GM23338 (cell line): ENCODE measurements around the gene ZNF492. TPM values are rescaled to one million over a fixed set of nuclear protein-coding genes. Genes with fewer than 3 reads are reported as not detected.
"Not testable (repeated sequence)": the region's sequence is repeated elsewhere in the genome, so short reads cannot be mapped to it uniquely, and the experiment has no call there.

Experiments
- ATAC-seq: fragments of 200-7000 bp; cut with Tn5 transposase; 3 replicates; pipeline ENCODE4 v1.9.1; 2020
- DNase-seq: peaks from one replicate; pipeline ENCODE4 v3.0.0-alpha.2; 2015; ENCODE audit warnings: low spot score
- H2AFZ ChIP-seq: fragments of 200-600 bp; sonication (generic); 2 replicates; pipeline ENCODE4 v1.8.0; 2016; ENCODE audit warnings: antibody characterized with exemption, mild to moderate bottlenecking, moderate library complexity
- H3F3A ChIP-seq: fragments of 200-600 bp; sonication (generic); replicated peaks from 2 replicates; pipeline ENCODE4 v1.8.0; 2017; ENCODE audit warnings: antibody characterized with exemption, mixed run types, low read depth
- H3K27ac ChIP-seq: fragments of 200-600 bp; sonication (generic); 2 replicates; pipeline ENCODE4 v1.6.1; 2016; ENCODE audit warnings: low read depth
- H3K27me3 ChIP-seq: fragments of 200-600 bp; sonication (generic); 2 replicates; pipeline ENCODE4 v1.8.0; 2016; ENCODE audit warnings: mild to moderate bottlenecking, mixed run types, moderate library complexity; ENCODE audit not compliant: insufficient read depth
- H3K36me3 ChIP-seq: fragments of 200-600 bp; sonication (generic); 2 replicates; pipeline ENCODE4 v1.8.0; 2016; ENCODE audit warnings: mild to moderate bottlenecking; ENCODE audit not compliant: insufficient read depth
- H3K4me1 ChIP-seq: fragments of 200-600 bp; sonication (generic); 2 replicates; pipeline ENCODE4 v1.8.0; 2016; ENCODE audit warnings: mild to moderate bottlenecking, moderate library complexity; ENCODE audit not compliant: insufficient read depth
- H3K4me2 ChIP-seq: fragments of 200-600 bp; sonication (generic); 2 replicates; pipeline ENCODE4 v1.7.1; 2017; ENCODE audit warnings: mixed run types
- H3K4me3 ChIP-seq: fragments of 200-600 bp; sonication (generic); 2 replicates; pipeline ENCODE4 v1.6.1; 2016; ENCODE audit warnings: mixed run types
- H3K79me2 ChIP-seq: fragments of 200-600 bp; sonication (generic); replicated peaks from 2 replicates; pipeline ENCODE4 v1.8.0; 2017; ENCODE audit warnings: mild to moderate bottlenecking; ENCODE audit not compliant: insufficient read depth
- H3K9me2 ChIP-seq: fragments of 200-600 bp; sonication (generic); 2 replicates; pipeline ENCODE4 v1.8.0; 2017; ENCODE audit not compliant: insufficient read depth
- H4K20me1 ChIP-seq: fragments of 200-600 bp; sonication (generic); replicated peaks from 2 replicates; pipeline ENCODE4 v1.8.0; 2017; ENCODE audit warnings: mild to moderate bottlenecking; ENCODE audit not compliant: insufficient read depth
- H3K27ac Mint-ChIP-seq: 2 replicates; pipeline ENCODE4 v1.8.0; 2020; ENCODE audit warnings: inconsistent platforms, mild to moderate bottlenecking, moderate library complexity, mixed read lengths
- H3K27me3 Mint-ChIP-seq: 3 replicates; pipeline ENCODE4 v1.8.0; 2022; ENCODE audit warnings: low read depth, mild to moderate bottlenecking, moderate library complexity, mixed read lengths, inconsistent platforms; ENCODE audit not compliant: insufficient read depth, poor library complexity
- H3K36me3 Mint-ChIP-seq: 3 replicates; pipeline ENCODE4 v1.8.0; 2021; ENCODE audit warnings: low read depth, mild to moderate bottlenecking, inconsistent platforms, moderate library complexity, mixed read lengths
- H3K4me1 Mint-ChIP-seq: 3 replicates; pipeline ENCODE4 v1.8.0; 2020; ENCODE audit warnings: mild to moderate bottlenecking, inconsistent platforms, mixed read lengths
- H3K4me3 Mint-ChIP-seq: 3 replicates; pipeline ENCODE4 v1.8.0; 2021; ENCODE audit warnings: moderate library complexity, mild to moderate bottlenecking, inconsistent platforms, mixed read lengths
- H3K9me3 Mint-ChIP-seq: 3 replicates; pipeline ENCODE4 v1.8.0; 2020; ENCODE audit warnings: moderate library complexity, mild to moderate bottlenecking, inconsistent platforms, mixed read lengths
- CTCF ChIP-seq, 2 experiments: fragments of 200-600 bp in 1 of 2; sonication (generic) in 1 of 2; conservative IDR thresholded peaks; 2 replicates each; pipeline versions ENCODE4 v1.5.1 to v1.6.1; 2016 to 2017; ENCODE audit warnings: antibody characterized with exemption in 2 of 2, low read depth in 2 of 2, mild to moderate bottlenecking in 2 of 2, moderate library complexity in 1 of 2
- ETS1 ChIP-seq: IDR thresholded peaks from 2 replicates; pipeline ENCODE4 v1.6.1; 2016; ENCODE audit warnings: antibody characterized with exemption
- EZH2phosphoT487 ChIP-seq: fragments of 200-600 bp; sonication (generic); IDR thresholded peaks from one replicate; pipeline ENCODE4 v1.8.1; 2018; ENCODE audit warnings: antibody characterized with exemption; ENCODE audit not compliant: unreplicated experiment
- JUNB ChIP-seq: IDR thresholded peaks from one replicate; pipeline ENCODE4 v1.6.1; 2016; ENCODE audit warnings: antibody characterized with exemption; ENCODE audit not compliant: unreplicated experiment
- POLR2AphosphoS5 ChIP-seq: IDR thresholded peaks from 2 replicates; pipeline ENCODE4 v1.6.1; 2016; ENCODE audit warnings: antibody characterized with exemption, low read depth
- REST ChIP-seq: IDR thresholded peaks from one replicate; pipeline ENCODE4 v1.6.1; 2018; ENCODE audit warnings: antibody characterized with exemption; ENCODE audit not compliant: unreplicated experiment
- polyA plus RNA-seq: library from polyadenylated mRNA; unstranded; fragments of >200 nt; fragmentation: Nextera tagmentation; extraction: Ambion mirVana; gene quantifications from 2 replicates; pipeline ENCODE4 v1.2.1, GENCODE V29; 2016
- total RNA-seq: library from RNA; depleted of rRNA; stranded (reverse); fragments of >200 nt; shearing (Covaris generic); gene quantifications from 2 replicates; pipeline ENCODE4 v1.2.3, GENCODE V29; 2014

The ZNF492 gene
- total and polyA plus RNA-seq, 2 experiments from 2014 or later = 0.21 to 0.26 TPM

- no peak for DNase-seq
- TF ChIP-seq JUNB (no peak), POLR2AphosphoS5 (no peak), EZH2phosphoT487 (no peak), ETS1 (no peak), REST (no peak), CTCF (conservative IDR thresholded peaks at IDR 0.05; ENCODE audit: low read depth in 2 of 2) (no peak)
- H3K4me2 ChIP-seq = no peak overlapping the region
- no peak overlapping the region for H3K4me3 ChIP-seq
- Mint-ChIP-seq H3K4me1 (no peaks in the 10 kb centered on the region), H3K36me3 (peaks cover 51% of the 10 kb centered on the region), H3K27ac (no peak overlapping the region), H3K27me3 (peaks cover 6% of the 10 kb centered on the region), H3K9me3 (peaks cover 96% of the 10 kb centered on the region), H3K4me3 (no peak overlapping the region)
- no peak for ATAC-seq
- H2AFZ ChIP-seq = no peak overlapping the region
- H3F3A ChIP-seq = no peaks in the 10 kb centered on the region
- no peaks in the 10 kb centered on the region for H3K4me1 ChIP-seq
- no peaks in the 10 kb centered on the region for H3K79me2 ChIP-seq
- no peaks in the 10 kb centered on the region for H3K9me2 ChIP-seq
- no peaks in the 10 kb centered on the region for H3K27me3 ChIP-seq
- H4K20me1 ChIP-seq = no peaks in the 10 kb centered on the region
- H3K27ac ChIP-seq = no peak overlapping the region
- peaks cover 8% of the 10 kb centered on the region for H3K36me3 ChIP-seq
Measured at GRCh38 chr19:22616659-22617058, 17.5 kb upstream of the ZNF492 start.

GRCh38 chr19:22617181-22617580, 16.9 kb upstream of the ZNF492 start:
- H3K79me2 ChIP-seq, H3K27me3 ChIP-seq, H3K4me1 Mint-ChIP-seq, H3K4me2 ChIP-seq, H3K27ac ChIP-seq, H3K27me3 Mint-ChIP-seq, H3K27ac Mint-ChIP-seq, H3K36me3 ChIP-seq, H3K4me1 ChIP-seq, H4K20me1 ChIP-seq, H3K4me3 ChIP-seq, H3F3A ChIP-seq, H2AFZ ChIP-seq, DNase-seq, H3K9me2 ChIP-seq, H3K4me3 Mint-ChIP-seq, ATAC-seq: not testable (repeated sequence)
- Mint-ChIP-seq H3K36me3 (peaks cover 52% of the 10 kb centered on the region), H3K9me3 (peaks cover 96% of the 10 kb centered on the region)
